ENCODE measurements around the gene NDUFA8.

Gene NDUFA8

DNA sequence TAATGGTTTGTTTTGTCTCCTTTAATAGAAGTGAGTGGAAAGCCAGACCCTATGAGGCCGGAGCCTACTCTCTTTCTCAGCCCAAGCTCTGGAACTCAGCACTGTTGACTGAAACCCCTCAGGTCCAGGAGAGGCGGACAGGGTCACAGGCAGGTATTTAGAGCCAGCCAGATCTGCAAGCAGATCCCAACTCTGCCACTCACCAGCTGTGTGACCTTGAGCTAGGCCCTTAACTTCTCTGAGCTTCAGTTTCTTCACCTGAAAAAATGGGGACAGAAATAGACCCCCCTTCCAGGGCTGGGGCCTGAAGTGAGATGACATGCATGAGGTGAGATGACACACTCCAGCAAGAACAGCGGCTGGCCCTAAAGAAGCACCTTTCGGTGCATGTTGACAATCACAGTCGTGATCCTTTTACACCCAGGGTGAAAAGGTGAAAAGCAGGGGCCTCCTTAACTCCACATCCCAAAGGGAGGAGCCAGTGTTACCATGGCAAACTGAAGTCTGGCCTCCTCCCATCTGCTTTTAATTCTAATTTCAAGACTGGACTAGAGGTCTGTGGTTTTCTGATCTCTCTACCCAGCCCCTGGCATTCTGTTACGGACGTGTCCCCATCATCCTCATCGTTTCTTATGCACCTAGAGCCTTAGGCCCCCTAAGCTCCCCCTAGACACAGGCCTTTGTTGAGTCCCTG, 27.3 kb upstream of the NDUFA8 start:
- no peak overlapping the region for H3K4me3 ChIP-seq (ENCODE audit: low read length)
- no peak for DNase-seq (ENCODE audit: low read depth, low spot score)

- H3K4me3 ChIP-seq (ENCODE audit: low read length): no peak overlapping the region
- no peak for DNase-seq (ENCODE audit: low read depth, low spot score)
Measured at GRCh38 chr9:122186301-122186700, 26.7 kb upstream of the NDUFA8 start.

- DNase-seq (ENCODE audit: low read depth, low spot score): no peak
- H3K4me3 ChIP-seq (ENCODE audit: low read length): no peak overlapping the region
Measured at GRCh38 chr9:122184551-122184950, 25.0 kb upstream of the NDUFA8 start.

GRCh38 chr9:122183501-122183900, 23.9 kb upstream of the NDUFA8 start:
- no peak overlapping the region for H3K4me3 ChIP-seq (ENCODE audit: low read length)
- no peak for DNase-seq (ENCODE audit: low read depth, low spot score)

DNA sequence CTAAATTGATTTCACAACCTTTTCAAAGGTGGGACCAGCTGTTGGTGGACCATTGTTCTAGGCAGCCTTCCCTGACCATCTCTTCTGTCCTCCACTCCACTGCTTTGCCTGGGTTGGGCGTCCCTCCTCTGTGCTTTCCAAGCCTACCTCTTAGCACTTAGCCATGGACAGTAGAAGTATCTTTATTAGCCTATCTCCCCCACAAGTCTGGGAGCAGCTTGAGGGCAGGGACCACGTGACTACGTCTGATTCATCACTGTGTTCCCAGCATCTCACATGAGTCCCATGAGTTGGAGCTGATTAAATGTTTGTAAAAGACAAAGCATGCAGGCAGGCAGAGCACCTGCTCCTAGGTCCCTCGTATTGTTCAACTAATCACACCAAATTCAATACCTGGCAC, 21.1 kb upstream of the NDUFA8 start:
- DNase-seq (ENCODE audit: low read depth, low spot score): no peak
- H3K4me3 ChIP-seq (ENCODE audit: low read length): no peak overlapping the region

DNA sequence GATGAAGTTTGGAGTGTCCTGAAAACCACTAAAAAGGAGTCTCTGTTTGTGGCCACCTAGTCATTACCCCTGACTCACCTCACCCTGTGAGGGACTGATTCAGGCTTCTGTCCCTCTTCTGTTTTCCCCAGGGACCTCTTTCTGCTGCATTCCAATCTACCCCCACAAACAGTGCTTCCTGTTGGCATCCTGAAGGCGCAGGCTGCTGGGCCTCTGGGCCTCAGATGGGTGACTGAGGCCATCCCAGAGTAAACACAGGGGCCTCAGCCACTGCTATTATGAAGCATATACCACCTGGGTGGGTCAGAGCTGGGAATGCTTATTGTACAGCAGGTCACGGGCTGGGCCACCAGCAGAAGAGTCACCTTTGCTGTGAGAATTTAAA, 20.1 kb upstream of the NDUFA8 start:
- DNase-seq (ENCODE audit: low read depth, low spot score): no peak

DNA sequence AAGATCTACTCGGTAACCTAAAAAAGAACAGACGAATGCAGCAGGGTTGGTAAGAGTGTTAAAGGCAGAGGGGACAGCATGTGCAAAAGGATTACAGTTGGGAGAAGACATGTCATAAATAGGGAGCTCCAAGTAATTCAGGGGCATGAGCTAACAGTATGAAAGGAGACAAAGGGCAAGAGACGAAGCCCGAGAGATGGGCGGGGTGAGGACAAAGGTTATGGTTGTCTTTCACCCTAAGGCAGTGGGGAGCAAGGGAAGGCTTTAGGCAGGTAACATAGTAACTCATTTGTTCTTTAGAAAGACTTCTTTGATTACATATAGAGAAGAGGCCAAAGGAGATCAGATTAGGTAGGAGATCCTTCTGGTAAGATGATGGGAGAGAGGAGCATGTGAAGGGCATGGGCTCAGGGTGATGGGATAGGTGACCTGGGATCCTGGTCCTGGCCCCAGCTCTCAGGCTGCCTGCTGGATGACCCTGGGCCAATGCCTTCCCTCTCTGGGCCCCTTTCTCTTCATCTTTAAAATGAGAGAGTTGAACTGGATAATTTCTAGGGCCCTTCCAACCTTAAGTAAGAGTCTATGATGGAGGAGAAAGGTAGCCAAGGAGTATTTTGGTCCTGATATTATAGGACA, 19.6 kb upstream of the NDUFA8 start:
- no peak overlapping the region for H3K4me3 ChIP-seq (ENCODE audit: low read length)
- DNase-seq (ENCODE audit: low read depth, low spot score): no peak

More for the DNA sequence above, 20.1 kb upstream of the NDUFA8 start:
- H3K4me3 ChIP-seq (ENCODE audit: low read length): no peak overlapping the region

- no peak for DNase-seq (ENCODE audit: low read depth, low spot score)
- no peak overlapping the region for H3K4me3 ChIP-seq (ENCODE audit: low read length)
Measured at GRCh38 chr9:122176916-122177315, 17.3 kb upstream of the NDUFA8 start.

DNA sequence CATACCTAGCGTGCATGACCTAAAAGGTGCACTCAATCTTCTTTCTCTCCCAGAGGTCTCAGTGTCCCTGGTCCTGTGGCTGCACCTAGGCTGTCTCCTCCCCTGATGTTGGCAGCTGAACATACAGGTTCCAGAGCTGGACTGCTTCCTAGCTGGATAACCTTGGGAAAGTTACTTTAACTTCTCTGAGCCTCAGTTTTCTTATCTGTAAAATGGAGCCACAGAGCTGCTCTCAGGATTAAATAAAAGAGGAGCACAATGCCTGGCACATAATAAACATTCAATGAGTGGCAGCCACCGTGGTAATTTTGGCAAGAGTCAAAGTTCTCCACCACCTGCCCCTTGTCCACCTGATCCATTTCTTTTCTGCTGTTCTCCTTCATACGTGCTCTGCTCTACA, 14.1 kb upstream of the NDUFA8 start:
- no peak for DNase-seq (ENCODE audit: low read depth, low spot score)
- no peak overlapping the region for H3K4me3 ChIP-seq (ENCODE audit: low read length)

DNA sequence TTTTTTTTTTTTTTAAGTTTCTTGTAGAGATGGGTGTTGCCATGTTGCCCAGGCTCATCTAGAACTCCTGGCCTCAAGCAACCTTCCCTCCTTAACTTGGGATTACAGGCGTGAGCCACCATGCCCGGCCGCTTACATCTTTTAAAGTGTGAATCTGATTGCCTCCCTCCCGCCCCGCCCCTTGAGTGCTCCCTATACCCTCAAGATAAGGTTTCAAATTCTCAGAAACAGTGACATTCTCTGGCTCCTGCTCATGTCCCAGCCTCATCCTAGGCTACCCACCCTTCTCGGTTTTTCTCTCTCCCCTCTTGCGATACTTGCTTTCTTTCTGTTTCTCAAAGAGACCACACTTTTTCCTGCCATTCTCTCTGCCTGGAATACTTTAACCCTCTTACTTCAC, 12.6 kb upstream of the NDUFA8 start:
- no peak for DNase-seq (ENCODE audit: low read depth, low spot score)
- H3K4me3 ChIP-seq (ENCODE audit: low read length): no peak overlapping the region

GRCh38 chr9:122168356-122168755, 8.8 kb upstream of the NDUFA8 start:
- no peak overlapping the region for H3K4me3 ChIP-seq (ENCODE audit: low read length)

GRCh38 chr9:122164286-122164685, 4.7 kb upstream of the NDUFA8 start:
- H3K4me3 ChIP-seq (ENCODE audit: low read length): no peak overlapping the region
- DNase-seq (ENCODE audit: low read depth, low spot score): no peak

More at GRCh38 chr9:122168356-122168755, 8.8 kb upstream of the NDUFA8 start:
- no peak for DNase-seq (ENCODE audit: low read depth, low spot score)

GRCh38 chr9:122162415-122162814, 2.8 kb upstream of the NDUFA8 start:
- DNase-seq (ENCODE audit: low read depth, low spot score): no peak
- no peak overlapping the region for H3K4me3 ChIP-seq (ENCODE audit: low read length)

DNA sequence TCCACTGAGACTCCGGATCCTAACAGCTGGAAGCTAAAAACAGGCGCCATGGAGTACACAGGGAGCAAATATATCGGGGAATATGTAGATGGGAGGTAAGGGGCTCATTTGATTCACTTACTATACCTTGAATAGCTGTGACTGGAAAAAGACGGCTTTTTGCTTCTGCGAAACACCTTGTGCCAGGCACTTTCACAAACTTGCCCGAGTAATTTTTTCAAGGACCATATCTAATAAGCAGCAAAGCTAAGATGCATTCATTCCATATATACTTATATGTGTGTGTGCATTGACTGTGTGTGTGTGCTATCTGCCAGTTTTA, 307 bp upstream of the NDUFA8 start:
- peak overlapping the region; percentile 75 for H3K4me3 ChIP-seq (ENCODE audit: low read length)
- DNase-seq (ENCODE audit: low read depth, low spot score): no peak

- peak; percentile 67 for DNase-seq (ENCODE audit: low read depth, low spot score)
Measured at GRCh38 chr9:122158202-122158601, 1.4 kb downstream of the NDUFA8 start.

DNA sequence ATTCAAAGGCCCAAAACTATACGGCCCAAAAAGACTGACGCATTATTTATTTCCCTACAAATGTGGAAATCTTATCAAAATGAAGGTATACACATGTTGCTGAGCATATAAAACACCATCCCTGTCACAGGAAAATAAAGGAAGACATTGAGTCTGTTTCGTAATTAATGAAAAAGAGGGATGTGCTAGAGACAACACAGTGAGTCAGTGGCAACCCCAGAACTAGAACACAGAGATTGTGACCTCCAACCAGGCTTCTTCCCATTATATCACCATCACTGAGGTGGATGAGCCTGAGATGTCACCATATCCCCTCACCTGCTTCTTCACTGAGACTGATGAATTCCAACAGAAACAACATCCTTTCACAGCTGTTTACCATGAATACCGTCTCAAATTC, 3.8 kb downstream of the NDUFA8 start:
- no peak overlapping the region for H3K4me3 ChIP-seq (ENCODE audit: low read length)
- no peak for DNase-seq (ENCODE audit: low read depth, low spot score)

More at GRCh38 chr9:122158202-122158601, 1.4 kb downstream of the NDUFA8 start:
- H3K4me3 ChIP-seq (ENCODE audit: low read length): no peak overlapping the region

GRCh38 chr9:122151267-122151828, 8.2 kb downstream of the NDUFA8 start:
- H3K4me3 ChIP-seq (ENCODE audit: low read length): no peak overlapping the region
- DNase-seq (ENCODE audit: low read depth, low spot score): no peak

- no peak overlapping the region for H3K4me3 ChIP-seq (ENCODE audit: low read length)
- DNase-seq (ENCODE audit: low read depth, low spot score): no peak
Measured at GRCh38 chr9:122145592-122145863, 14.1 kb downstream of the NDUFA8 start.

- H3K4me3 ChIP-seq (ENCODE audit: low read length): no peak overlapping the region
- no peak for DNase-seq (ENCODE audit: low read depth, low spot score)
Measured at GRCh38 chr9:122144836-122145591, 14.6 kb downstream of the NDUFA8 start.

DNA sequence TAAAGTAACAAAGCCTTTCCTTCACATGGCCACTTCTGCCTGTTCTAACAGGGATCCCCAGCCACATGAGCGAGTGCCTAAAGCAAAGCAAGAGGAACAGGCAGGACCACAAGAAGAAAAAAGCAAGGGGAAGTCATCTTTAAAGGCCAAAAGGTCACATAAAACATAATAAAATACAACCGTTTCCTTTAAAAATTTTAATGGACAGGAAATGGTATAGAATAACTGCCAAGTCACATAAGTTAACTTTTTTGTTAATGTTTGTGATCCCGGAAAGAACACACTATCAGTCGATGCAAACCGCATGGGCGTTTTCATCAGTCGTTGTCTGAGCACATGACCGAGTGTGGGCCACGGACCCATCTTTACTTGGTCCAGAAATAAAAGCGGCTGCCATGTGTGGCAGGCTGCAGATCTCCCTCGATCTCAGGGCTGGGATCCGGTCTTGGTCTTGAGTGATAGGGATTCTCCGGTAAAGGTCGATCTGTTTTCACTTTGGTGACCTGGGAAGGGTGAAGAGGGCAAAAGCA, 15.6 kb downstream of the NDUFA8 start:
- DNase-seq (ENCODE audit: low read depth, low spot score): no peak
- no peak overlapping the region for H3K4me3 ChIP-seq (ENCODE audit: low read length)

Measured in Jurkat, Clone E6-1 (cell line).